SJSA1 (cell line): Measurements from ENCODE around the gene GOLGA2. TPM values are rescaled to one million over a fixed set of nuclear protein-coding genes. Genes with fewer than 3 reads are reported as not detected.
"Not testable (repeated sequence)": the region's sequence is repeated elsewhere in the genome, so short reads cannot be mapped to it uniquely, and the experiment has no call there.

Experiments used
- DNase-seq, 2 experiments: peaks; one replicate each; pipeline ENCODE4 v3.0.0-alpha.2; 2015 to 2020; ENCODE audit warnings: low spot score in 2 of 2, low read depth in 1 of 2
- H3K27ac ChIP-seq: fragments of 250-450 bp; sonication (Bioruptor Pico); 2 replicates; pipeline ENCODE4 v1.5.1; 2020; ENCODE audit warnings: mild to moderate bottlenecking, moderate library complexity
- H3K27me3 ChIP-seq: fragments of 250-450 bp; sonication (Bioruptor Pico); replicated peaks from 2 replicates; pipeline ENCODE4 v1.5.1; 2020; ENCODE audit warnings: mild to moderate bottlenecking, moderate library complexity
- H3K36me3 ChIP-seq: fragments of 250-450 bp; sonication (Bioruptor Pico); 2 replicates; pipeline ENCODE4 v1.5.1; 2020; ENCODE audit warnings: mild to moderate bottlenecking
- H3K4me1 ChIP-seq: fragments of 250-450 bp; sonication (Bioruptor Pico); replicated peaks from 2 replicates; pipeline ENCODE4 v1.6.1; 2021; ENCODE audit warnings: mild to moderate bottlenecking
- H3K4me3 ChIP-seq: fragments of 250-450 bp; sonication (Bioruptor Pico); 2 replicates; pipeline ENCODE4 v1.5.1; 2020; ENCODE audit warnings: mild to moderate bottlenecking
- H3K9me3 ChIP-seq: fragments of 250-450 bp; sonication (Bioruptor Pico); replicated peaks from 2 replicates; pipeline ENCODE4 v1.5.1; 2020; ENCODE audit warnings: mild to moderate bottlenecking
- total RNA-seq: library from RNA; depleted of rRNA; stranded (reverse); fragments of >200 nt; shearing (Covaris generic); gene quantifications from 2 replicates; pipeline ENCODE4 v1.2.3, GENCODE V29; 2014

The GOLGA2 gene
- total RNA-seq, 1 experiment from 2014 or later: 78.6 TPM

DNA sequence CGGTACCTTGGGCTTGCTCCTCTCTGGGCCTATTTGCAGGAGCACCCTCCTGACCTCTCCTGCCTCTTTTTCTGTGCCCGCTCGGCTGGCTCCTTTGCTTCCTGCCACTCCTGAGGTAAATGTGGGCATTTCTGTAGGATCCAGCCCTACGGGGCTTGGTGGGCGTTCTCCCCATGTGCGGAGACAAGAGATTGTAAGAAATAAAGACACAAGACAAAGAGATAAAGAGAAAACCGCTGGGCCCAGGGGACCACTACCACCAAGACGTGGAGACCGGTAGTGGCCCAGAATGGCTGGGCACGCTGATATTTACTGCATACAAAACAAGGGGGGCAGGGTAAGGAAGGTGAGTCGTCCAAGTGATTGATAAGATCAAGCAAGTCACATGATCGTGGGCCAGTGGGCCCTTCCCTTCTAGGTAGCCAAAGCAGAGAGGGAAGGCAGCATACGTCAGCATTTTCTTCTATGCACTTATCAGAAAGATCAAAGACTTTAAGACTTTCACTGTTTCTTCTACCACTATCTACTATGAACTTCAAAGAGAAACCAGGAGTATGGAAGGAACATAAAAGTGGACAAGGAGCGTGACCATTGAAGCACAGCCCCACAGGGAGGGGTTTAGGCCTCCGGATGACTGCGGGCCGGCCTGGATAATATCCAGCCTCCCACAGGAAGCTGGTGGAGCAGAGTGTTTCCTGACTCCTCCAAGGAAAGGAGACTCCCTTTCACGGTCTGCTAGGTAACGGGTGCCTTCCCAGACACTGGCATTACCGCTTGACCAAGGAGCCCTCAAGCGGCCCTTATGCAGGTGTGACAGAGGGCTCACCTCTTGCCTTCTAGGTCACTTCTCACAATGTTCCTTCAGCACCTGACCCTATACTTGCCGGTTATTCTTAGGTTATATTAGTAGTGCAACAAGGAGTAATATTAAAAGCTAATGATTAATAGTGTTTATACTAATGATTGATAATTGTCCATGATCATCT is 3.6 kb upstream of the GOLGA2 start:
- H3K9me3 ChIP-seq, H3K36me3 ChIP-seq, H3K27ac ChIP-seq, H3K4me3 ChIP-seq, H3K27me3 ChIP-seq, DNase-seq: not testable (repeated sequence)
- H3K4me1 ChIP-seq: peaks cover 12% of the 10 kb centered on the region

DNA sequence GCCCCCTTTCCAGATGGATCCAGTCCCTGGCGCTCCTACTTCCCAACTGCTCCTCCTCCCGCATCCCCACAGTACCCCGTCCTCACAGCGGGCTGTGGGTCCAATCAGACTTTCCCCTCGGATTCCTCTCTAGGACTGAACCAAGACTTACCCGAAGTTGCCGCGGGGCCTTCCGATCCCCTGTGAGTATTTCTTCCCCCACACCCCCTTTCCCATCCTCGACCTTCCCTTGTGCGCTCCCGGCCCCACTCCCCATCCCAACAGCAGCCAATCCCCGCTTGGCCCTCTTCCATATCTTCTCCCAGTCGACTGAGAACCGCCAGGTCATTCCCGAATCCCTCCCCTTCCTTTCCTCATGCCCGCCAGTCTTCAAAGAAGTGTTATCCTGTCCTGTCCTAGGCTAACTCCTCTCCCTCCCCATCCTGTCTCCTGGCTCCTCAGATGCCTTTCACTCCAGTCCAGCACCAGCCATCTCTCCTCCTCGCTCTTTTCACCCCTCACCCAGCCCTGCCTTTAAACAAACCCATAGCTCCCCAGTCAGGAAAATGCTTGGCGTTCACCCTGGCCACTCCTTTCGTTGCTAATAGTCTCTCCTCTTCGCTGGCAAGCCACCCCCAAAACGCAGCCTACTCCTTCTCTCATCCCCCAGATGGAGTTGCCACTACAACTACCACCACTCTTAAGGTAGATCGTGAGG is 915 bp upstream of the GOLGA2 start:
- Histone ChIP-seq H3K27me3 (no peaks in the 10 kb centered on the region), H3K9me3 (no peaks in the 10 kb centered on the region)

DNA sequence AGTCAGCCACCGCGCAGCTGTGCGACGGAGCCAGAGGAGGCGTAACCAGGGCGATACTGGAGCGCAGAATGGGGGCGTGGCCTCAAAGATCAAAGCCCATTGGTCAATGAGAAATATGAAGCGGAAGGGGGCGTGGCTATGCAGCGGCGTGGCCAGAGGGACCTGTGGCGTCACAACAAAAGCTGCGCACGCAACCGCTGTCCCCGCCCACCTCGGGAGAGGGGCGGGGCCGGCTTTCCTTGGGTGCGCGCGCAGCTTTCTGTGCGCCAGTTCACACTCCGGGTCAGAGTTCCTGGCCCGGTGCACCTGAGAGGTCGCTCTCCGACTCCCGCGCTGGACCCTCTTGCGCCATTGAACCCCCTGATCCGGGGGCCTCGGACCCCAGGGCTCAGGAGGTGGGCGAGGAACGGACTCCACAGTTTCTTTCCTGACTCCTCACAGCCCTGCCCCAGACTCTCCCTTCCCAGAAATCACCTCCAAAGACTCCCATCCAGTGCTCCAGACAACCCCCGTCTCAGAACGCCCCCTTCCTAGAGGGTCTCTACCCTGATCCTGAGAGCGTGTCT is 284 bp upstream of the GOLGA2 start, which contains the start of gene SWI5:
Gene SWI5, plus strand, starts transcription at position 269 of the 566 bp plus-strand sequence.
- Histone ChIP-seq H3K4me3 (peak within 1 kb of the TSS; percentile 82), H3K4me1 (peaks cover 13% of the 10 kb centered on the region), H3K27ac (peak within 1 kb of the TSS; percentile 96), H3K36me3 (peaks cover 24% of the 10 kb centered on the region), H3K27me3 (no peaks in the 10 kb centered on the region), H3K9me3 (no peaks in the 10 kb centered on the region)
- DNase-seq: peak; percentile 98 to 100

More for the DNA sequence above, 915 bp upstream of the GOLGA2 start:
- H3K27ac ChIP-seq: peak overlapping the region; percentile 8; the same call in 1 of the 2 replicates
- no peak for DNase-seq
- peak overlapping the region; percentile 82 for H3K4me3 ChIP-seq
- H3K36me3 ChIP-seq: peaks cover 18% of the 10 kb centered on the region
- peaks cover 13% of the 10 kb centered on the region for H3K4me1 ChIP-seq

DNA sequence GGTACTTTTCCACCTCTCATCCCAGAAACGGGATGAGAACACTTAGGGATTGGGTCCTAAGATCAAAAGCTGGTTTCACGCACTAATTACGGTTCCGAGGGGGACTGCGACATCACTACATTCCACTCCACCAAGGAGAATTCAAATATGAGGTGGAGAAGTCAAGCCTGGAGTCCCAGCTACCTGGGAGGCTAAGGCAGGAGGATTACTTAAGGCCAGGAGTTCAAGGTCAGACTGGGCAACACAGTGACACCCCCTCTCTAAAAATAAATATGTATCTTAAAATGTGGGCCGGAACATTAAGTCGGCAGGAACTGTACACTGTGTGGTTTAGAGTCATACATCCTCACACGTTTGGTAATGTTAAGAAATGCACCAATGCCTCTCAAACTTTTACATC is 1.6 kb downstream of the GOLGA2 start:
- H3K4me3 ChIP-seq: no peak overlapping the region
- peaks cover 13% of the 10 kb centered on the region for H3K4me1 ChIP-seq
- H3K27ac ChIP-seq: no peak overlapping the region
- peaks cover 35% of the 10 kb centered on the region for H3K36me3 ChIP-seq
- H3K9me3 ChIP-seq: no peaks in the 10 kb centered on the region
- H3K27me3 ChIP-seq: no peaks in the 10 kb centered on the region
- DNase-seq: no peak

DNA sequence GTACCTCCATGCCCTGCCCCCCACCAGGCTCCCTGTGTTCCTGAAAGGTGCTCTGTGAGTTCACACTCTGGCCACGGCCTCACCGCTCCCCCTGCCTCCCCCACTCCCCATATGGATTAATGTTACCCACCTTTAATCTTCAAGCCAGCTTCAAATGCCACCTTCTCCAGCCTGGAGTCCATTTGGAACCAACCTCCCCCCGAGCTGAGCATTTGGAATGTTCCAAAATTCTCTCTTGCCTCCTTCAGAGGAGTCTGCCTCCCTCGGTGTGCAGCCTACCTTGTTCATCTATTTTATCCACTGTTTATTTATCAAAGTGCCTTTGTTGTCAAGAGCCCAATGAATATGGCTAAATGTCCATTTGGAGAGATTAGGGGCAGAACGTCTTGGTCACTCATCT is 4.3 kb downstream of the GOLGA2 start:
- H3K36me3 ChIP-seq: peaks cover 54% of the 10 kb centered on the region
- DNase-seq: no peak
- no peak overlapping the region for H3K27ac ChIP-seq
- H3K27me3 ChIP-seq: no peaks in the 10 kb centered on the region
- no peaks in the 10 kb centered on the region for H3K9me3 ChIP-seq
- H3K4me3 ChIP-seq: no peak overlapping the region
- H3K4me1 ChIP-seq: peaks cover 7% of the 10 kb centered on the region

DNA sequence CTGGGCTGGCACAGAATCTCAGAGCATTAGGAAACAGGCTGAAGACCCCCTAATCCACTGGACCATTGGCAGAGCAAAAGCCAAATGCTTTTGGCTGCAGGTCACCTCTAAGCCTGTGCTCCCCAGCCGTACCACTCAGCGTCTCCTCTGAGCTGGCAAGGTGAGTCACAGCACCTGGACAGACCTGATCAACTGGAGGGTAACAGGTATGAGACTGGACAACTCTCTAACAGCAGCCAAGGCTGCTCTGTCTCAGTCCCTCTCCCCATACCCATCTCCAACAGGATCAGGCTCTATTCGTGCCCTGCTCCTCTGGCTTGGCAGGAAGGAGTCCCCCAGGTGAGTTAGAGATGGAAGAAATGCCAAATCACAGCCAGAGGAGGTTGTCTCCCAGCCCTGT is 4.7 kb downstream of the GOLGA2 start:
- H3K4me3 ChIP-seq: no peak overlapping the region
- H3K9me3 ChIP-seq: no peaks in the 10 kb centered on the region
- peaks cover 7% of the 10 kb centered on the region for H3K4me1 ChIP-seq
- H3K27me3 ChIP-seq: no peaks in the 10 kb centered on the region
- H3K36me3 ChIP-seq: peaks cover 57% of the 10 kb centered on the region
- DNase-seq: no peak
- H3K27ac ChIP-seq: no peak overlapping the region

DNA sequence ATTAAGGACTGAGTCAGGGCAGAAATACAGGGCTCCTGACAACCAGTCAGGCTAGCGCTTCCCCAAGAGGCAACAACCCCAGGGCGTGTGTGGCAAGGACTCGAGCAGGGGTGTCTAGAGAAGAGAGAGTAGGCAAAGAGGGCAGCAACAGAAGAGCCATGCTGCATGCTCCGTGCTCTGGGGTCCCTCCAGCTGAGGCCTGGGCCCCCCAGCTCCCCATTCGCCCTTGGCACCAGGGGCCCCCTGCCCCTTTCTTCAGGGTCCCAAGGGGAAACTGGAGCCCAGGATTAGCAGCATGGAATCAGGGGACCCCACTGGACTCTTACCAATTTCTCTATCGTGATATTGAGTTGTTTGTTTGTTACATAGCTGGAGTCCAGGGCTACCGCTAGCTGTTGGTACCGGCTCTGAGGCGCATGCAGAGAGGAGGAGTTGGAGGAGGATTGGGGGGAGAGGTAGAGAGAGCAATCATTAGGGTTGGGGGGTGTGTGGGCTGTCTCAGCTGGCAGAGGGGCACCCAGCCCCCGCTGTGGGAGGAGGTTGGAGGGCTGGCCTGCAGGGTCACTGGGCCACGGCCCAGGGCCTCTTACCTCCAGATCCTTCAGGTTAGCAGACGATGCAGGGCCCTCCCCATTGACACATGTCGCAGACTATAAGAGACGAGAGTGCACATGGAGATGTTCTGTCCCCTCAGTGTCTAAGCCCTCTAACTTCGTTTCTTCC is 8.8 kb downstream of the GOLGA2 start:
- peaks cover 62% of the 10 kb centered on the region for H3K36me3 ChIP-seq
- H3K4me1 ChIP-seq: no peaks in the 10 kb centered on the region
- H3K27me3 ChIP-seq: no peaks in the 10 kb centered on the region
- no peak overlapping the region for H3K27ac ChIP-seq
- H3K4me3 ChIP-seq: no peak overlapping the region
- no peak for DNase-seq
- no peaks in the 10 kb centered on the region for H3K9me3 ChIP-seq

DNA sequence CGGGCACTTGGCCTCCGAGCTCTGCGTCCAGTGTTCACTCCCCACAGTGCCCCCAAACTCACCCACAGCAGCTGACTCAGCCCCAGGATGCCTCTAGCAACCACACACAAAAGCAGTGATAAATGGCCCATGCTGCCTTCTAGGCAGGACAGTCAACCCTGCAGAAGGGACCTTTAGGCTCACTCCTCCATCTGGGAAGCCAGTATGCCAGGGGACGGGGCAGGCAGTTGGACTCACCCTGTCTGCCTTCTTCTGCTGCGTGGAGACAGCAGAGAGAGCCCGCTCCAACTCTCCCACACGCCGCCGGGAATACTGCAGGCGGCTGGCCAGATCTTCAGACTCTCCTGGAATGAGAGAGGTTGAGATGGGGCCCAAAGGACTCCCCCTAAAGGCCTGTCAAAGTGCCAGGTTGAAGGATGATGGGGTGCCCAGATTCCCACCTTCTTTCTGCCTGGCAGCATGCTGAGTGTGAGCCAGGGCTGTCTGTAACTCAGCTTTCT is 10.4 kb downstream of the GOLGA2 start:
- Histone ChIP-seq H3K27me3 (no peaks in the 10 kb centered on the region), H3K36me3 (peaks cover 66% of the 10 kb centered on the region)

DNA sequence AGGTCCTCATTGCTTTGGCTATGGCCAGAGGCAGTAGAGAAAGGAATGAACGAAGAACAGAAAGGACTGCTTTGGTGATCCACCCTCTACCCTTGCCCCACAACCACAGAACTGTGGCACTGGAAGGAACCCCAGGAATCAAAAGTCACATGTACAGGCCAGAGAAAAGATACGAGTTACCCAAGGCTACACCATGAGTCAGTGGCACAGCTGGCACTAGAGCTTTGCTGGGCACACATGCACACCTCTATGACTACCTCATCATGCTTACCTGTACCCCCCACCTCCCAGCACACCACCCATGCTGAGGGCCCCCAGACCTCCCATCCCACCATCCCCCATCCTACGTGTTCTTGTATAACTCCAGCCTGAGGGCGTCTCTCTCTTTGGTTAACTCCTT is 13.1 kb downstream of the GOLGA2 start:
- no peaks in the 10 kb centered on the region for H3K4me1 ChIP-seq
- no peak for DNase-seq
- H3K27me3 ChIP-seq: no peaks in the 10 kb centered on the region
- H3K9me3 ChIP-seq: no peaks in the 10 kb centered on the region
- no peak overlapping the region for H3K4me3 ChIP-seq
- peaks cover 77% of the 10 kb centered on the region for H3K36me3 ChIP-seq
- H3K27ac ChIP-seq: no peak overlapping the region

More for the DNA sequence above, 10.4 kb downstream of the GOLGA2 start:
- no peak overlapping the region for H3K4me3 ChIP-seq
- no peak overlapping the region for H3K27ac ChIP-seq
- H3K4me1 ChIP-seq: no peaks in the 10 kb centered on the region
- no peak for DNase-seq
- no peaks in the 10 kb centered on the region for H3K9me3 ChIP-seq

DNA sequence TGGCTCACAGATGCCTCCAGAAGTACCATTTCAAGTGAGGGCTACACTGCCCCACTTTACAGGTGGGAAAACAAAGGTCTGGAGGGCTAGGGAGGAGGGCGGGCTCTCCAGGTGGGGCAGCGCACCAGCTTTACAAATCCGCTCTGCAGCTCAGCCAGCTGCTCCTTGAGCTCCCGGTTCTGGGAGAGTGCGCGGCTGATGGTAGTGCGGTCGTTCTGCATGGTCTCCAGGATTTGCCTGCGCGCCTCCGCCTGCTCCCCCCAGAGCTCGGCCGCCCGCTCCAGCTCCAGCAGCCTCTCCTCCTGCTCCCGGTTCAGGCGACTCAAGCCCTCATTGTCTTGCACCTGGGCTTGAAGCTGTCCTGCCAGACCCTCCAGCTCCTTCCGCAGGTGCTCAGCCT is 15.5 kb downstream of the GOLGA2 start:
- H3K27me3 ChIP-seq: no peaks in the 10 kb centered on the region
- H3K27ac ChIP-seq: no peak overlapping the region
- H3K36me3 ChIP-seq: peaks cover 73% of the 10 kb centered on the region
- no peaks in the 10 kb centered on the region for H3K9me3 ChIP-seq
- DNase-seq: no peak
- H3K4me3 ChIP-seq: no peak overlapping the region
- H3K4me1 ChIP-seq: 0 out of 2 replicates have a peak, but pooled peaks cover 2% of the 10 kb centered on the region

DNA sequence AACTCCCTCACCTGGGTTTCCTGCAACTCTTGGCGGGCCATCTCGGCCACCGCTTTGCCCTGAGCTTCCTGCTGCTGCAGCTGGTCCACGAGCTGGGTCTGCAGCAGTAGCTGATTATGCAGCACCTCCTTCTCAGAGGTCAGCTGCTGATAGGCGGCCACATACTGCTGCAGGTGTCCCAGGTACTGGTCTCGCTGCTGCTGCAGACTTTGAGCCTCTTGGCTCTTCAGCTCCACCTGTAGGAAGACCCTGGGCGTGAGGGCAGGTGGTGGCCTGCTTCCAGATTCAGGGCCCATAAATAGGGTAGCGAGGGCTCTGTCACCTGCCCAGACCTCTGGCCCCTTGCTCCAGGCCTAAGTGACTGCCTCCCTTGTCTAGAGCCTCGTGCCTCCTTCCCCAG is 16.7 kb downstream of the GOLGA2 start:
- no peaks in the 10 kb centered on the region for H3K27me3 ChIP-seq
- no peak for DNase-seq
- no peak overlapping the region for H3K27ac ChIP-seq
- H3K4me3 ChIP-seq: no peak overlapping the region
- H3K4me1 ChIP-seq: 0 out of 2 replicates have a peak, but pooled peaks cover 3% of the 10 kb centered on the region
- H3K9me3 ChIP-seq: no peaks in the 10 kb centered on the region
- H3K36me3 ChIP-seq: peaks cover 65% of the 10 kb centered on the region

DNA sequence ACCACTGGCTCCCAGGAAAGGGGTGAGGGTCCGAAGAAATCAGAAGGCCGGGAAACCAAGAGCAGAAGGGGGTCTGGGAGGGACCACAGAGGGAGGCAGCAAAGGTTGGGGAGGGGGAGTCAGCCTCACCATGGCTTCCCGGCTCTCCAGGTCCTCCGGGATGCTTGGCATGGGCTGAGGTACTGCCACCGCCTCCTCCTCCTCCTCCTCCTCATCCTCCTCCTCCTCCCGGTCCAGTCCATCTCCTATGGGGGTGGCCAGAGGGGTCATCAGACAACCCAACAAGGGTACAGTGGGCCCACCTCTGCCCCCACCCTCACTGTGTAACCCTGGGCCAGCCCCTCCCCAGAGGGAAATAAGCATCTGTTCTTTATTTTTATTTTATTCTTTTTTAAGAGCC is 17.5 kb downstream of the GOLGA2 start:
- DNase-seq: no peak
- H3K27ac ChIP-seq: no peak overlapping the region
- 0 out of 2 replicates have a peak, but pooled peaks cover 3% of the 10 kb centered on the region for H3K4me1 ChIP-seq
- no peaks in the 10 kb centered on the region for H3K9me3 ChIP-seq
- no peak overlapping the region for H3K4me3 ChIP-seq
- H3K36me3 ChIP-seq: peaks cover 65% of the 10 kb centered on the region
- H3K27me3 ChIP-seq: no peaks in the 10 kb centered on the region

DNA sequence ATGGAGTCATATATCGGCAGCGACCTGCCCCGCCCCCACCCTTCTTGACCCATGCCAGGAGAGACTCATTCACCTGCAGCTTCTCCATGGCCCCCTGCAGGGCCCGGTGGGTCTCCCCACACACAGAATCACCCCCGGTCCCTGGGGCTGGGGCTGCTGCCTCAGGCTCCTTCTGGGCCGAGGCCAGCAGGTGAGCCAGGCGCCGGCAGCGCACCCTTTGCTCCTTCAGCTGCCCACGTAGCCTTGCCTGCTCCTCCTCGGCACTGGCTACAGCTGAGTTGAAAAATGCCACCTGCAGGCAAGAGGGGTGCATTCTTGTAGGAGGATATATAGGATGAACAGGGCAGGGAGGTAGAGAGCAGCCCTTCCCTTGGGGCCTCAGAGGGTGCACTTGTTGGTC is 17.9 kb downstream of the GOLGA2 start:
- no peaks in the 10 kb centered on the region for H3K27me3 ChIP-seq
- peaks cover 61% of the 10 kb centered on the region for H3K36me3 ChIP-seq
- no peak overlapping the region for H3K4me3 ChIP-seq
- H3K27ac ChIP-seq: no peak overlapping the region
- no peak for DNase-seq
- H3K9me3 ChIP-seq: no peaks in the 10 kb centered on the region
- 0 out of 2 replicates have a peak, but pooled peaks cover 3% of the 10 kb centered on the region for H3K4me1 ChIP-seq
